Measurements from ENCODE around the gene MCC. TPM values are rescaled to one million over a fixed set of nuclear protein-coding genes. Genes with fewer than 3 reads are reported as not detected.

The MCC gene
- total RNA-seq, 1 donor from 2014 or later: 20.6 TPM

- no peaks in the 10 kb centered on the region for H3K9me3 ChIP-seq
- ATAC-seq (no peak), DNase-seq (no peak)
- intact Hi-C loops (cut with DNase I): no loop called here
- no peak overlapping the region for H3K27ac ChIP-seq
- no peak overlapping the region for H3K4me3 ChIP-seq
- H3K4me1 ChIP-seq: no peaks in the 10 kb centered on the region
- H3K36me3 ChIP-seq: peaks cover 7% of the 10 kb centered on the region
- TF ChIP-seq, protein P1, sequence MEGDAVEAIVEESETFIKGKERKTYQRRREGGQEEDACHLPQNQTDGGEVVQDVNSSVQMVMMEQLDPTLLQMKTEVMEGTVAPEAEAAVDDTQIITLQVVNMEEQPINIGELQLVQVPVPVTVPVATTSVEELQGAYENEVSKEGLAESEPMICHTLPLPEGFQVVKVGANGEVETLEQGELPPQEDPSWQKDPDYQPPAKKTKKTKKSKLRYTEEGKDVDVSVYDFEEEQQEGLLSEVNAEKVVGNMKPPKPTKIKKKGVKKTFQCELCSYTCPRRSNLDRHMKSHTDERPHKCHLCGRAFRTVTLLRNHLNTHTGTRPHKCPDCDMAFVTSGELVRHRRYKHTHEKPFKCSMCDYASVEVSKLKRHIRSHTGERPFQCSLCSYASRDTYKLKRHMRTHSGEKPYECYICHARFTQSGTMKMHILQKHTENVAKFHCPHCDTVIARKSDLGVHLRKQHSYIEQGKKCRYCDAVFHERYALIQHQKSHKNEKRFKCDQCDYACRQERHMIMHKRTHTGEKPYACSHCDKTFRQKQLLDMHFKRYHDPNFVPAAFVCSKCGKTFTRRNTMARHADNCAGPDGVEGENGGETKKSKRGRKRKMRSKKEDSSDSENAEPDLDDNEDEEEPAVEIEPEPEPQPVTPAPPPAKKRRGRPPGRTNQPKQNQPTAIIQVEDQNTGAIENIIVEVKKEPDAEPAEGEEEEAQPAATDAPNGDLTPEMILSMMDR (IDR thresholded peaks at IDR 0.05): no peak
- H3K27me3 ChIP-seq (ENCODE audit: low read depth): no peaks in the 10 kb centered on the region
These were observed 449.5 kb downstream of the MCC start for GRCh38 chr5:113038714-113039113.

DNA sequence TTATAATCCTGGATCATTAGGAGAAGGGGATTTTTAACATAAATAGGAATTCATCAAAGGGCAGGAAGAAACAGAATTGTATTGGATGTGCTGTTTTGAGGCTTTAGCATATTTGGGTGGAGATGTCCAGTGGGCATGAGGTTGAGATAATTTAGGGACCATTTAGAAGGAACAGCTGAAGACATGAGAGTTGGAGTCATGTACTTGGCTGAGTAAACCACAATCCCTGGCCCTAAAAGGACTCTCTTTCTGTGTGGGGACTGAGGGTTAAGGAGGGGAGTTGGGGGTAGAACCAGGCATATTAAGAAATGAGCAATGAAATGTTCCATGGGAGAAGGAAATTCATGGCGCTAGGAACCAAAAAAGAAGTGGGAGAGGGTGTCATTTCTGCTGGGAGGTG lies 450.1 kb downstream of the MCC start:
- Histone ChIP-seq H3K4me3 (no peak overlapping the region), H3K27me3 (ENCODE audit: low read depth) (no peaks in the 10 kb centered on the region), H3K9me3 (no peaks in the 10 kb centered on the region), H3K4me1 (no peaks in the 10 kb centered on the region), H3K27ac (no peak overlapping the region), H3K36me3 (peaks cover 7% of the 10 kb centered on the region)
- TF ChIP-seq, protein P1 (IDR thresholded peaks at IDR 0.05): no peak
- DNase-seq (no peak), ATAC-seq (no peak)
- intact Hi-C loops (cut with DNase I): no loop called here

- ATAC-seq (no peak), DNase-seq (no peak)
- no peak overlapping the region for H3K27ac ChIP-seq
- H3K36me3 ChIP-seq: peaks cover 7% of the 10 kb centered on the region
- H3K27me3 ChIP-seq (ENCODE audit: low read depth): no peaks in the 10 kb centered on the region
- H3K4me3 ChIP-seq: no peak overlapping the region
- H3K4me1 ChIP-seq: peaks cover 7% of the 10 kb centered on the region
- intact Hi-C loops (cut with DNase I): no loop called here
- TF ChIP-seq, protein P1 (IDR thresholded peaks at IDR 0.05): no peak
- no peaks in the 10 kb centered on the region for H3K9me3 ChIP-seq
These were observed 451.4 kb downstream of the MCC start for GRCh38 chr5:113036826-113037225.

DNA sequence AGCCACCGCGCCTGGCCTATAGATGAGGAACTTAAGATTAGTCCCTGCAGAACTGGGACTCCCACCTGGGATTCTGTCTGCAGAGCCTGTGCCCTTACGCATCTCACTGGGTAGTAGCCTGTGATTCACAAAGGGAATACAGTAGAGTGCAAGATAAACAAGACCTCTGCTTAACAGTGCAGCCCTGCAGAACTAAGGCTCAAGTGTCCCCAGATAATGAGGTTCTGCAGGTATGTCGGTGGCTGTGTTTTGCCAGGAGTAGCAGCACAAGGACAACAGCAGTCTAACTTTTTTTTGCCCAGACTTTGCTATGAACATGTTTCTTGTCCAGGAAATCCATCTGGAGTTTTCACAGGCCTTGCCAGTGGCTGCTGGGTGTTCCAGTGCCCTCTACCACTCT lies 451.9 kb downstream of the MCC start:
- Histone ChIP-seq H3K27ac (no peak overlapping the region), H3K4me1 (peaks cover 7% of the 10 kb centered on the region), H3K36me3 (peaks cover 7% of the 10 kb centered on the region), H3K9me3 (no peaks in the 10 kb centered on the region), H3K4me3 (no peak overlapping the region), H3K27me3 (ENCODE audit: low read depth) (no peaks in the 10 kb centered on the region)
- DNase-seq (no peak), ATAC-seq (no peak)
- TF ChIP-seq, protein P1 (IDR thresholded peaks at IDR 0.05): no peak
- intact Hi-C loops (cut with DNase I): no loop called here

DNA sequence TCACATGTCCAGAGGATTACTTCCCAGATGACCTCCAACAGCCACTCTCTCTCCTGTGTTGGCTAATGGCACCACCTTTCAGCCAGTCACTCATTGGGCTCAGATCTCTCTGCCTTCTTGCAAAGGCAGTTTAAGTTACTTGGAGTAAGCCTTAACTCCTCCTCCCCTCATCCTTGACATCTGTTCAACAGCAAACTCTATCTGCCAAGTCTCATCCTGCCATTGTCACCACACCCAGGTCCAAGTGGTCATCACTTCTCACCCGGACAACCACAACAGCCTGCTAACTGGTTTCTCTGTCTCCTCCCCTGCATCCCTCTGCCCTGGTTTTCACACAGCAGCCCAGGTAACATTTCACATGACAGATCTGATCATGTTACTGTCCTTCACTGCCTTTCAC lies 453.2 kb downstream of the MCC start:
- H3K9me3 ChIP-seq: no peaks in the 10 kb centered on the region
- intact Hi-C loops (cut with DNase I): no loop called here
- H3K27ac ChIP-seq: no peak overlapping the region
- H3K4me1 ChIP-seq: peaks cover 7% of the 10 kb centered on the region
- ATAC-seq: no peak
- peaks cover 4% of the 10 kb centered on the region for H3K36me3 ChIP-seq
- DNase-seq: no peak
- H3K27me3 ChIP-seq (ENCODE audit: low read depth): no peaks in the 10 kb centered on the region
- H3K4me3 ChIP-seq: no peak overlapping the region
- TF ChIP-seq, protein P1 (IDR thresholded peaks at IDR 0.05): no peak
